H9 (cell line): Measurements from ENCODE around the gene KRT24. TPM values are rescaled to one million over a fixed set of nuclear protein-coding genes. Genes with fewer than 3 reads are reported as not detected.

Source experiments
- DNase-seq: peaks from one replicate; pipeline ENCODE4 v3.0.0-alpha.2; 2017
- H2AFZ ChIP-seq: one replicate; pipeline ENCODE4 v1.6.1; 2013; ENCODE audit warnings: mild to moderate bottlenecking, low read length, control low read depth, moderate library complexity
- H2AK5ac ChIP-seq: 2 replicates; pipeline ENCODE4 v1.6.1; 2013; ENCODE audit warnings: low read length, control low read depth, mixed read lengths; ENCODE audit not compliant: insufficient read length
- H2BK120ac ChIP-seq: one replicate; pipeline ENCODE4 v1.6.1; 2013; ENCODE audit warnings: low read depth, mild to moderate bottlenecking, low read length, control low read depth, inconsistent platforms; ENCODE audit not compliant: poor library complexity, severe bottlenecking
- H2BK12ac ChIP-seq: 2 replicates; pipeline ENCODE4 v1.6.1; 2013; ENCODE audit warnings: low read length, control low read depth, mixed read lengths, low read depth; ENCODE audit not compliant: insufficient read length
- H2BK15ac ChIP-seq: 2 replicates; pipeline ENCODE4 v1.6.1; 2013; ENCODE audit warnings: low read depth, low read length, control low read depth
- H2BK20ac ChIP-seq: one replicate; pipeline ENCODE4 v1.6.1; 2013; ENCODE audit warnings: low read depth, mild to moderate bottlenecking, low read length, control low read depth, inconsistent platforms; ENCODE audit not compliant: poor library complexity, severe bottlenecking
- H2BK5ac ChIP-seq: 2 replicates; pipeline ENCODE4 v1.6.1; 2013; ENCODE audit warnings: low read length, control low read depth, mixed read lengths; ENCODE audit not compliant: insufficient read length
- H3K14ac ChIP-seq: 2 replicates; pipeline ENCODE4 v1.6.1; 2013; ENCODE audit warnings: low read length, control low read depth; ENCODE audit not compliant: insufficient read depth
- H3K18ac ChIP-seq: 2 replicates; pipeline ENCODE4 v1.6.1; 2013; ENCODE audit warnings: low read depth, mild to moderate bottlenecking, mixed read lengths, low read length, control low read depth; ENCODE audit not compliant: insufficient read length
- H3K23ac ChIP-seq: 2 replicates; pipeline ENCODE4 v1.6.1; 2013; ENCODE audit warnings: low read length, control low read depth, mixed read lengths, low read depth; ENCODE audit not compliant: insufficient read length
- H3K23me2 ChIP-seq: 2 replicates; pipeline ENCODE4 v1.6.1; 2013; ENCODE audit warnings: low read depth, mild to moderate bottlenecking, mixed read lengths, low read length, control low read depth; ENCODE audit not compliant: insufficient read length, poor library complexity, severe bottlenecking
- H3K27ac ChIP-seq: 2 replicates; pipeline ENCODE4 v1.5.1; 2013; ENCODE audit warnings: low read length, control low read depth, mixed read lengths, low read depth; ENCODE audit not compliant: insufficient read length
- H3K27me3 ChIP-seq: 2 replicates; pipeline ENCODE4 v1.6.1; 2013; ENCODE audit warnings: low read length, control low read depth, inconsistent platforms; ENCODE audit not compliant: insufficient read depth
- H3K4ac ChIP-seq: 2 replicates; pipeline ENCODE4 v1.6.1; 2013; ENCODE audit warnings: low read depth, mild to moderate bottlenecking, control low read depth, inconsistent platforms, low read length, moderate library complexity
- H3K4me1 ChIP-seq: 2 replicates; pipeline ENCODE4 v1.6.1; 2013; ENCODE audit warnings: low read length, control low read depth, inconsistent platforms; ENCODE audit not compliant: insufficient read depth
- H3K4me2 ChIP-seq: 2 replicates; pipeline ENCODE4 v1.6.1; 2013; ENCODE audit warnings: low read length, control low read depth, mixed read lengths; ENCODE audit not compliant: insufficient read length, insufficient read depth
- H3K56ac ChIP-seq: 2 replicates; pipeline ENCODE4 v1.6.1; 2013; ENCODE audit warnings: low read depth, mild to moderate bottlenecking, mixed read lengths, low read length, control low read depth; ENCODE audit not compliant: insufficient read length
- H3K79me1 ChIP-seq: 2 replicates; pipeline ENCODE4 v1.6.1; 2013; ENCODE audit warnings: low read depth, mild to moderate bottlenecking, moderate library complexity, low read length, control low read depth, inconsistent platforms; ENCODE audit not compliant: insufficient read depth, poor library complexity, severe bottlenecking
- H3K79me2 ChIP-seq: 2 replicates; pipeline ENCODE4 v1.6.1; 2013; ENCODE audit warnings: low read length, control low read depth, inconsistent platforms; ENCODE audit not compliant: insufficient read depth
- H3K9ac ChIP-seq: 2 replicates; pipeline ENCODE4 v1.6.1; 2013; ENCODE audit warnings: low read length, control low read depth, mixed read lengths; ENCODE audit not compliant: insufficient read length; ENCODE audit errors: extremely low read depth
- H3K9me3 ChIP-seq: one replicate; pipeline ENCODE4 v1.6.1; 2013; ENCODE audit warnings: low read depth, low read length, inconsistent platforms; ENCODE audit not compliant: control insufficient read depth
- H3T11ph ChIP-seq: one replicate; pipeline ENCODE4 v1.6.1; 2013; ENCODE audit warnings: mild to moderate bottlenecking, low read length, control low read depth, inconsistent platforms
- H4K20me1 ChIP-seq: one replicate; pipeline ENCODE4 v1.6.1; 2013; ENCODE audit not compliant: control insufficient read depth, insufficient read length, insufficient read depth
- H4K5ac ChIP-seq: 2 replicates; pipeline ENCODE4 v1.6.1; 2013; ENCODE audit warnings: low read depth, mild to moderate bottlenecking, mixed read lengths, low read length, control low read depth; ENCODE audit not compliant: insufficient read length
- H4K8ac ChIP-seq: replicated peaks from 2 replicates; pipeline ENCODE4 v1.6.1; 2013; ENCODE audit warnings: low read length, control low read depth, mixed read lengths, low read depth; ENCODE audit not compliant: insufficient read length
- H4K91ac ChIP-seq: 2 replicates; pipeline ENCODE4 v1.6.1; 2013; ENCODE audit warnings: low read depth, mild to moderate bottlenecking, moderate library complexity, mixed read lengths, low read length, control low read depth; ENCODE audit not compliant: insufficient read length
- H3K27ac Mint-ChIP-seq, 3 experiments: 2 replicates in 2 of 3; 3 replicates in 1 of 3; pipeline ENCODE4 v1.8.0; 2020 to 2021; ENCODE audit warnings: mixed read lengths in 3 of 3, mild to moderate bottlenecking in 1 of 3, moderate library complexity in 1 of 3
- H3K27me3 Mint-ChIP-seq: 2 replicates; pipeline ENCODE4 v1.8.0; 2021; ENCODE audit warnings: low read depth, mild to moderate bottlenecking, moderate library complexity, mixed read lengths
- H3K36me3 Mint-ChIP-seq, 3 experiments: 2 replicates in 2 of 3; 3 replicates in 1 of 3; pipeline ENCODE4 v1.8.0; 2020 to 2021; ENCODE audit warnings: low read depth in 3 of 3, mixed read lengths in 3 of 3; ENCODE audit not compliant: insufficient read depth in 1 of 3
- H3K4me1 Mint-ChIP-seq, 2 experiments: 2 replicates each; pipeline ENCODE4 v1.8.0; 2020; ENCODE audit warnings: mixed read lengths in 2 of 2
- H3K4me3 Mint-ChIP-seq, 2 experiments: 2 replicates in 1 of 2; 3 replicates in 1 of 2; pipeline ENCODE4 v1.8.0; 2020 to 2021; ENCODE audit warnings: mild to moderate bottlenecking in 2 of 2, mixed read lengths in 2 of 2, moderate library complexity in 1 of 2
- H3K9me3 Mint-ChIP-seq, 2 experiments: 2 replicates in 1 of 2; 3 replicates in 1 of 2; pipeline ENCODE4 v1.8.0; 2020; ENCODE audit warnings: mild to moderate bottlenecking in 2 of 2, mixed read lengths in 2 of 2, moderate library complexity in 1 of 2
- WGBS: extraction: QIAGEN DNeasy Blood & Tissue Kit; methylation state at CpG from one replicate; pipeline ENCODE4 v1.1.7; 2013; ENCODE audit warnings: missing lambda C conversion rate, low lambda C conversion rate, mixed read lengths; ENCODE audit not compliant: insufficient read length; ENCODE audit errors: extremely low coverage; 5-methylcytosine and 5-hydroxymethylcytosine counted together
- total RNA-seq: library from RNA; stranded (reverse); gene quantifications from 2 replicates; pipeline ENCODE4 v1.2.1, GENCODE V29; 2021
- TF ChIP-seq, protein P1 (sequence below): fragments of 200-600 bp; sonication (generic); conservative IDR thresholded peaks from 3 replicates; pipeline ENCODE4 v1.8.0; 2021; ENCODE audit warnings: antibody characterized with exemption, mild to moderate bottlenecking

Gene KRT24
- total RNA-seq, 1 experiment from 2014 or later = not detected

DNA sequence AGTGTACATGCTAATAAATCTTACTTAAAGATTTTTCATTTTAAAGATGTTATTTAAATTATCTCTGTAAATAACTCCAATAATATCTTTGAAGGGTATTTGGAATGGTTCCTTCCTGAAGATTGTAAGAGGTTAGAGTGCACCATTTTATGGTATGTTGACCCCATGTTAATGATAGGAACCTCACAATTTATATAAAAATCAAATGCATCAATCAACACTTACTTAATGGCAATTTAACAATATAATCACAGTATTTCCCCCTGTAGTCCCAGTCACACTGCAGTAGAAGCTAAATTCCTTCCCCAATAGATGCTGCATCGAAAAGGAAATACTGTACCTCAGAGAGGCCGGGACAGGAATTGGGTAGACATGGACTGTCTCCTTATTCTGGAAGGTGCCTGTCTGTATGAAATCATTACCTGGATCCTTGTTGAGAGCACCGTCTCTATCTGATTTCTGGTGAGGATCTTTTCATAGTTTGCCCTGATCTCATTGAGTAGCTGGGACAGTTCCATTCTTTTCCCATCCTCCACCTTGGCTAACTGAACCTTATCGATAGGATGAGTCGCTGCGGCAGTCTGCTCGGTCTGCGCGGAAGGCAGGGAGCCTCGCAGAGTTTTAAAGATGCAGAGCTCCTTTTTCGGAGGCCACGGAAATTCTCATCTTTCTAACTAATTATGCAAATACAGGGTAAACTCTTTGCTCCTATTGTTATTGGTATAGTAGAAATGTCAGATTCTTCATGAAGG lies 38.8 kb downstream of the KRT24 start, which contains the start of gene KRT222:
Gene KRT222 (minus strand): TSS at position 596 of the 752 bp plus-strand sequence. CDS start 78 bp downstream, at position 518.
- Histone ChIP-seq H3K56ac (no peak within 1 kb of the TSS), H3K23ac (no peak within 1 kb of the TSS), H2BK20ac (no peak within 1 kb of the TSS), H4K20me1 (peaks cover 2% of the 10 kb centered on the region), H3K79me2 (no peaks in the 10 kb centered on the region), H2AK5ac (no peak within 1 kb of the TSS), H2BK12ac (no peak within 1 kb of the TSS), H3K4ac (no peak within 1 kb of the TSS), H3K27me3 (no peaks in the 10 kb centered on the region), H2BK120ac (no peak within 1 kb of the TSS), H4K8ac (no peak within 1 kb of the TSS), H3K18ac (no peak within 1 kb of the TSS), H2BK15ac (no peak within 1 kb of the TSS), H2BK5ac (no peak within 1 kb of the TSS), H3K4me2 (peak within 1 kb of the TSS; percentile 75), H3K27ac (no peak within 1 kb of the TSS), H3K9ac (no peak within 1 kb of the TSS), H4K91ac (no peak within 1 kb of the TSS), H3K9me3 (no peaks in the 10 kb centered on the region), H4K5ac (no peak within 1 kb of the TSS), H3T11ph (no peak within 1 kb of the TSS), H3K79me1 (no peaks in the 10 kb centered on the region), H3K4me1 (no peaks in the 10 kb centered on the region), H3K14ac (no peak within 1 kb of the TSS), H2AFZ (peak within 1 kb of the TSS; percentile 22), H3K23me2 (peaks cover 4% of the 10 kb centered on the region)
- Mint-ChIP-seq H3K9me3 (no peaks in the 10 kb centered on the region), H3K4me1 (peaks cover 7% of the 10 kb centered on the region in 2 experiments), H3K36me3 (no peaks in the 10 kb centered on the region), H3K4me3 (peak within 1 kb of the TSS; percentile 58 to 79), H3K27ac (no peak within 1 kb of the TSS), H3K27me3 (peaks cover 15% of the 10 kb centered on the region)
- TF ChIP-seq, protein P1, sequence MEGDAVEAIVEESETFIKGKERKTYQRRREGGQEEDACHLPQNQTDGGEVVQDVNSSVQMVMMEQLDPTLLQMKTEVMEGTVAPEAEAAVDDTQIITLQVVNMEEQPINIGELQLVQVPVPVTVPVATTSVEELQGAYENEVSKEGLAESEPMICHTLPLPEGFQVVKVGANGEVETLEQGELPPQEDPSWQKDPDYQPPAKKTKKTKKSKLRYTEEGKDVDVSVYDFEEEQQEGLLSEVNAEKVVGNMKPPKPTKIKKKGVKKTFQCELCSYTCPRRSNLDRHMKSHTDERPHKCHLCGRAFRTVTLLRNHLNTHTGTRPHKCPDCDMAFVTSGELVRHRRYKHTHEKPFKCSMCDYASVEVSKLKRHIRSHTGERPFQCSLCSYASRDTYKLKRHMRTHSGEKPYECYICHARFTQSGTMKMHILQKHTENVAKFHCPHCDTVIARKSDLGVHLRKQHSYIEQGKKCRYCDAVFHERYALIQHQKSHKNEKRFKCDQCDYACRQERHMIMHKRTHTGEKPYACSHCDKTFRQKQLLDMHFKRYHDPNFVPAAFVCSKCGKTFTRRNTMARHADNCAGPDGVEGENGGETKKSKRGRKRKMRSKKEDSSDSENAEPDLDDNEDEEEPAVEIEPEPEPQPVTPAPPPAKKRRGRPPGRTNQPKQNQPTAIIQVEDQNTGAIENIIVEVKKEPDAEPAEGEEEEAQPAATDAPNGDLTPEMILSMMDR = no peak
- DNase-seq = no peak
- WGBS = no CpG with 5 or more reads among the region's 12 CpGs
